Adrenal gland (tissue), 12 donors: Measurements from ENCODE around the gene SCFD2. TPM values are rescaled to one million over a fixed set of nuclear protein-coding genes. Genes with fewer than 3 reads are reported as not detected.

Experiments used
- DNase-seq, 7 donors: peaks; one replicate each; pipeline ENCODE4 v3.0.0-alpha.2; 2019 to 2020
- H3K27ac ChIP-seq, 5 donors: fragments of 200-600 bp; sonication (generic) in 4 of 5; 1 replicate in 3 of 5; 2 replicates in 2 of 5; pipeline versions ENCODE4 v1.5.1 to v1.8.0; 2016 to 2020; ENCODE audit warnings: mild to moderate bottlenecking in 1 of 5
- H3K27me3 ChIP-seq: fragments of 200-600 bp; 2 replicates; pipeline ENCODE4 v1.8.0; 2021
- H3K36me3 ChIP-seq, 2 donors: fragments of 200-600 bp; replicated peaks in 1 of 2; 1 replicate in 1 of 2; 2 replicates in 1 of 2; pipeline versions ENCODE4 v1.5.1 to v1.8.0; 2018 to 2022
- H3K4me1 ChIP-seq, 2 donors: fragments of 200-600 bp; replicated peaks in 1 of 2; 1 replicate in 1 of 2; 2 replicates in 1 of 2; pipeline versions ENCODE4 v1.5.1 to v1.8.0; 2018 to 2021
- H3K4me3 ChIP-seq, 4 donors: fragments of 200-600 bp; sonication (generic) in 3 of 4; one replicate each; pipeline ENCODE4 v1.5.1; 2016 to 2018
- H3K9me3 ChIP-seq, 3 donors: fragments of 200-600 bp; sonication (generic) in 1 of 3; replicated peaks in 1 of 3; 1 replicate in 2 of 3; 2 replicates in 1 of 3; pipeline versions ENCODE4 v1.5.1 to v1.8.0; 2016 to 2021
- CTCF ChIP-seq, 6 experiments: fragments of 450-650 bp in 4 of 6; fragments of 200-600 bp in 2 of 6; sonication (generic) in 1 of 6; IDR thresholded peaks; 1 replicate in 5 of 6; 2 replicates in 1 of 6; pipeline versions ENCODE4 v1.5.1 to v1.8.0; 2016 to 2021; ENCODE audit warnings: antibody characterized with exemption in 6 of 6, mild to moderate bottlenecking in 2 of 6, moderate library complexity in 1 of 6
- POLR2A ChIP-seq, 2 donors: fragments of 450-650 bp; IDR thresholded peaks; one replicate each; pipeline ENCODE4 v1.6.1; 2017; ENCODE audit warnings: antibody characterized with exemption in 2 of 2, mild to moderate bottlenecking in 2 of 2, moderate library complexity in 1 of 2
- WGBS, 4 donors: extraction: QIAGEN DNeasy Blood & Tissue Kit in 2 of 4; methylation state at CpG; one replicate each; pipeline versions ENCODE4 v1.1.5 to v1.1.7; 2013 to 2017; 5-methylcytosine and 5-hydroxymethylcytosine counted together
- intact Hi-C, 2 donors: fragments of 100-400 bp; cut with DNase I; formaldehyde crosslinking; loops; one replicate each; pipeline versions ENCODE4 v1.14.1 to v1.15.0; 2022 to 2023
- polyA plus RNA-seq, 3 donors: library from polyadenylated mRNA; stranded (reverse); fragments of 200-250 nt in 2 of 3; fragments of 350-450 nt in 1 of 3; fragmentation: Illumina TruSeq in 1 of 3; extraction: RNeasy Lipid Tissue Mini Kit (QIAGEN cat#74804) in 1 of 3; gene quantifications; one replicate each; pipeline ENCODE4 v1.2.3, GENCODE V29; 2013 to 2014
- total RNA-seq, 9 donors: library from RNA; depleted of rRNA in 4 of 9; stranded (reverse); fragments of >200 nt in 4 of 9; fragments of 120-200 nt in 1 of 9; fragmentation: NEBNext Ultra II Directional in 1 of 9; extraction: Animal tissue kit (Norgen Biotek cat#: 25700) in 1 of 9; gene quantifications; one replicate each; pipeline versions ENCODE4 v1.1.0 to v1.2.4, GENCODE V29; 2013 to 2023
- donor health status: healthy with polysubstance abuse.
- donor health status: Bipolar disorder and iron deficiency.
- donor health status: DM: yes; HTN: yes; CAD: no.
- donor health status: DM: no; HTN: no; CAD: no.
- donor health status: DM: no; HTN: no; CAD: no.
- donor health status: DM: yes; HTN: yes; CAD: no.

Gene SCFD2
- total and polyA plus RNA-seq, 12 donors = 5.2 to 34.9 (median 23.4) TPM

GRCh38 chr4:52843958-52844357 is 521.9 kb downstream of the SCFD2 start:
- DNase-seq = peak in 2 of 7 donors; percentile 36 to 49
- H3K27me3 ChIP-seq = no peaks in the 10 kb centered on the region
- H3K4me3 ChIP-seq = no peak overlapping the region
- H3K27ac ChIP-seq = no peak overlapping the region
- intact Hi-C loops = no loop called here
- peaks cover 11 to 14% of the 10 kb centered on the region in 2 donors for H3K4me1 ChIP-seq
- H3K9me3 ChIP-seq = no peaks in the 10 kb centered on the region
- 72 to 84% (median 77%) methylated on average over 3 of the region's 3 CpGs for WGBS, 4 donors
- TF ChIP-seq CTCF (IDR thresholded peaks at IDR 0.05) (no peak), POLR2A (IDR thresholded peaks at IDR 0.05) (no peak)
- H3K36me3 ChIP-seq = no peaks in the 10 kb centered on the region

- Histone ChIP-seq H3K4me3 (no peak overlapping the region), H3K4me1 (peaks cover 11 to 14% of the 10 kb centered on the region in 2 donors), H3K9me3 (no peaks in the 10 kb centered on the region), H3K27ac (no peak overlapping the region), H3K27me3 (no peaks in the 10 kb centered on the region), H3K36me3 (no peaks in the 10 kb centered on the region)
- 71 to 87% (median 83%) methylated on average over 2 of the region's 2 CpGs for WGBS, 4 donors
- no peak for TF ChIP-seq CTCF (IDR thresholded peaks at IDR 0.05)
- no peak for TF ChIP-seq POLR2A (IDR thresholded peaks at IDR 0.05)
- DNase-seq = no peak
- intact Hi-C loops = no loop called here
Measured at GRCh38 chr4:52843351-52843750, 522.5 kb downstream of the SCFD2 start.

- no peaks in the 10 kb centered on the region for H3K9me3 ChIP-seq
- no peak for DNase-seq
- intact Hi-C loops = no loop called here
- no peaks in the 10 kb centered on the region for H3K36me3 ChIP-seq
- no peaks in the 10 kb centered on the region for H3K27me3 ChIP-seq
- TF ChIP-seq POLR2A (IDR thresholded peaks at IDR 0.05) (no peak), CTCF (IDR thresholded peaks at IDR 0.05) (no peak)
- H3K4me3 ChIP-seq = no peak overlapping the region
- peaks cover 11 to 14% of the 10 kb centered on the region in 2 donors for H3K4me1 ChIP-seq
- 73 to 81% (median 78%) methylated on average over 3 of the region's 3 CpGs for WGBS, 4 donors
- H3K27ac ChIP-seq = no peak overlapping the region
Measured at GRCh38 chr4:52842792-52843191, 523.1 kb downstream of the SCFD2 start.

GRCh38 chr4:52841682-52842456 is 524.0 kb downstream of the SCFD2 start:
- Histone ChIP-seq H3K4me3 (no peak overlapping the region), H3K36me3 (no peaks in the 10 kb centered on the region), H3K9me3 (no peaks in the 10 kb centered on the region), H3K27me3 (no peaks in the 10 kb centered on the region), H3K27ac (peak overlapping the region in 1 of 5 donors; percentile 49), H3K4me1 (peaks cover 11 to 14% of the 10 kb centered on the region in 2 donors)
- WGBS, 4 donors = 23 to 38% (median 37%) methylated on average over 17 to 18 of the region's 18 CpGs
- peak; percentile 41 to 69 (median 56) for DNase-seq
- TF ChIP-seq POLR2A (IDR thresholded peaks at IDR 0.05) (no peak), CTCF (IDR thresholded peaks at IDR 0.05) (no peak)
- intact Hi-C loops = no loop called here
